Activated CD8-positive, alpha-beta memory T cell treated with anti-CD3 and anti-CD28 coated beads for 1 hour (primary cell): ENCODE results near the gene IGSF9B.

Experiments used
- DNase-seq, 2 donors: peaks; one replicate each; pipeline ENCODE4 v3.0.0-alpha.2; 2020; ENCODE audit warnings: low read depth in 1 of 2; ENCODE audit errors: extremely low read depth in 1 of 2

The IGSF9B gene

DNA sequence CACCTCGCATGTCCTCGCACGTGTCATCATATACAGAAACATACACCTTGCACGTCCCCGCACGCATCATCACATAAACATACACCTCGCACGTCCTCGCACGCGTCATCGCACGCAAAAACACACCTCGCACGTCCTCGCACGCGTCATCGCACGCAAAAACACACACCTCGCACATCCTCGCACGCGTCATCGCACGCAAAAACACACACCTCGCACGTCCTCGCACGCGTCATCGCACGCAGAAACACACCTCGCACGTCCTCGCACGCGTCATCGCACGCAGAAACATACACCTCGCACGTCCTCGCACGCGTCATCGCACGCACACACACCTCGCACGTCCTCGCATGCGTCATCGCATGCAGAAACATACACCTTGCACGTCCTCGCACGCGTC is 16.7 kb downstream of the IGSF9B start:
- no peak for DNase-seq

DNA sequence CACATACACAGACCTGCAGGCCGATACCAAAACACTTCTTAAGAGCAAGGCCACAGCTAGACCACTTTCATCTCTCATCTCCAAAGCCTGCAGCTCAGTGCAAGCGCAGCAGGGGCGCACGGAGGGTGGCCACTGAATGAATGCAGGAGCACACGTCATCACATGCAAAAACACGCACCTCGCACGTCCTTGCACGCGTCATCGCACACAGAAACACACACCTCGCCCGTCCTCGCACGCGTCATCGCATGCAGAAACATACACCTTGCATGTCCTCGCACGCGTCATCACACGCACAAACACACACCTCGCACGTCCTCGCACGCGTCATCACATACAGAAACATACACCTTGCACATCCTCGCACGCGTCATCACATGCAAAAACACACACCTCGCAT is 17.2 kb downstream of the IGSF9B start:
- no peak for DNase-seq

DNA sequence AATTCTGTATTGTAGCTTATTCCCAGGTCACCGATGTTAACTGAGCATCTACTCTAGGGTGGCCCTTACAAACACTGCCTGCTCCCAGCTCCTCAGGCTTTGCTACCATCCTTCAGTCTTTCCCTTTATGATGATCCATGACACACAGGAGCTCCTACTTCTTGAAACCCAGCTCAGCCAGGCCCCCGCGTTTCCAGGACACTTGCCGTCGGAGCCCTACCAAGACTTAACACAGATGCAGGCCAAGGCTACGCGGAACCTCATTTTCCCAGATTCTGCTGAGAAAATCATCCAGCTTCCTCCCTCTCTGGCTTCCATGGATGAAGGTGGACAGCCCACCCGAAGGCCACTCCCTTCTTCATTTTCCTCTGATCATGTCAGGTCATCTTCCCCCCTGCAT is 18.6 kb downstream of the IGSF9B start:
- DNase-seq = no peak

DNA sequence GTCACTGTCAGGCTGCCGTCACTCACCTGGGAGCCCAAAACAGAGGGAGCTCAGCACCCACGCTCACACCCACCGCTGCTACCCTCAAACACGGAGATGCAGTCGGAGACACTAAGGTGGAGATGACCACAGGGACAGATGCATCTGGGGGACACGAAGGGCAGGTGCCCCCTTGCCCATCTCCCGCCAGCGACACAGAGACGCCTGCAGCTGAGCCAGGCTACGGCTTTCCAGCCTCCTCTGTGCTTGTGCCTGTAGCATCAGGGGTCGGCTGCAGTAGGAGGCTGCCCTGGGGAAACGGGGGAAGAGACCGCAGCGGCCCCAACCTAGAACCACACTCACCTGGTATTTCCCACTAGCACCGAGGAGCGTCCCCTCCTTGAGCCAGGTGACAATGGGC is 19.3 kb downstream of the IGSF9B start:
- DNase-seq = no peak

DNA sequence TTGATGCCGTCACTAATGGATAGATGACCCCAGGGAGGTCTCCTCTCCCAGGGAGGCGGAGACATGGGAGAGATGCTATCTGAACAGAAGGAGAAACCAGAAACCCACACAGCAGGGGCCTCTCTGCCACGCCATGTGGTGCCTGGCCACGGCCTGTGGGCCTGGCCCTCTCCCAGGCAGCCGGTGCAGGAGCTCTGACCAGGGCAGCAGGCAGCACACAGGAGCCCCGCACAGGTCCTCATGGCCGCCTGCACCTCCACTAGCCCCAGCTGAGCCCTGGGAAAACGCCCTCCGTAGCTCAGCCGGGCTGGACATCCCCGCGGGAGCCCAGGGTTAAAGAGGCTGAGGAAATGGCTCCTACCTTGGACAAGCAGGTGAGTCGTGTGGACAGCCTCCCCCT is 19.8 kb downstream of the IGSF9B start:
- DNase-seq = no peak

DNA sequence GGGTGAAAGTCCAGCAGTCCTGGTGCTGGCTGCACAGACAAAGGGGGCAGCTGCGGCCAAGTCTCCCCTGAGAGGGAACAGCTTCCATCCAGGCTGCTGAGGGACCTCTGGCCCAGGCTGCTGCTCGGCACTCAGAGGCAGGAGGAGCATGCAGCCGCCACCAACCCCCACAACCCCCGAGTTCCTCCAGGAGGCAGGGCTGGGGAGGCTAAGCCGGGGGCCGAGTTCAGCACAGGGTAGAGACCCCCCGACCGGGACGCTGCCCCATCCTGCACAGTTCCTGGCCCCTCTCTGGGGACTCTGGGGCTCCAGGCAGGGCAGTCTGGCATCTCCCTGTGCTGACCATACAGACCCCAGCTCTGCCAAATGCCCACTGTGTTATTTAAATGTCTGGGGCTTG is 20.2 kb downstream of the IGSF9B start:
- DNase-seq = no peak

DNA sequence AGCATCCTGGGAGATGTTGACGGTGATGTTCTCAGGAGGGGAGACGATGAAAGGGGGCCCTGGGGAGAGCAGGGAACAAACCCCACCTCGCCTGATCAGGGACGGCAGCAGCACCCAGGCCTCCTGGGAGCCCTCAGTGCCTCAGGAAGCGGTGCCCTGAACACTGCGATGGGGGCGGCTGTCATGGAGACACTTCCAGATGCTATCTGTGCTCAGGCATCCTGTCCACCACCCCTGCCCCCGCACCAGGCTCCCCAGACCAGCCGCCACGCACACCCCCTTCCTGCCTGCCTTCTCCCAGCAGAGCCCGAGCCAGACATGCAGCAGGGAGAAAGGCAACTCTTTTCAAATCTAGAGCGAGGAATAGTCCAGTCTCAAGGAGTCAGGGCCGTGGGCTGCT is 20.6 kb downstream of the IGSF9B start:
- no peak for DNase-seq

DNA sequence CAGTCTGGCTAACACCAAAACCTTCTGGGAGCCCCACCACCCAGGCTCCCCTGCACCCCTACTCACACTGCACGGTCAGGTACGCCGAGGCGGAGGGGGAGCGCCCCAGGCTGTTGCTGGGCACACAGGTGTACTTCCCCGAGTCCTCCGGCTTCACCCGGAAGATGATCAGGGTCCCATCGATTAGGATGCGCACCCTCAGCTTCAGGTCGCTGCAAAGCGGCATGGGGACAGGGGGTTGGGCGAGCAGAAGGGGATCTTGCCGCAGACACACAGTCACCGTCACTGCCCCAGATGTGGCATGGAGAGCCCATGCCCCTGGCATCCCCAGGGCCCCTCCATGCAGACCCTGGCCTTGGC is 21.2 kb downstream of the IGSF9B start:
- DNase-seq = no peak

DNA sequence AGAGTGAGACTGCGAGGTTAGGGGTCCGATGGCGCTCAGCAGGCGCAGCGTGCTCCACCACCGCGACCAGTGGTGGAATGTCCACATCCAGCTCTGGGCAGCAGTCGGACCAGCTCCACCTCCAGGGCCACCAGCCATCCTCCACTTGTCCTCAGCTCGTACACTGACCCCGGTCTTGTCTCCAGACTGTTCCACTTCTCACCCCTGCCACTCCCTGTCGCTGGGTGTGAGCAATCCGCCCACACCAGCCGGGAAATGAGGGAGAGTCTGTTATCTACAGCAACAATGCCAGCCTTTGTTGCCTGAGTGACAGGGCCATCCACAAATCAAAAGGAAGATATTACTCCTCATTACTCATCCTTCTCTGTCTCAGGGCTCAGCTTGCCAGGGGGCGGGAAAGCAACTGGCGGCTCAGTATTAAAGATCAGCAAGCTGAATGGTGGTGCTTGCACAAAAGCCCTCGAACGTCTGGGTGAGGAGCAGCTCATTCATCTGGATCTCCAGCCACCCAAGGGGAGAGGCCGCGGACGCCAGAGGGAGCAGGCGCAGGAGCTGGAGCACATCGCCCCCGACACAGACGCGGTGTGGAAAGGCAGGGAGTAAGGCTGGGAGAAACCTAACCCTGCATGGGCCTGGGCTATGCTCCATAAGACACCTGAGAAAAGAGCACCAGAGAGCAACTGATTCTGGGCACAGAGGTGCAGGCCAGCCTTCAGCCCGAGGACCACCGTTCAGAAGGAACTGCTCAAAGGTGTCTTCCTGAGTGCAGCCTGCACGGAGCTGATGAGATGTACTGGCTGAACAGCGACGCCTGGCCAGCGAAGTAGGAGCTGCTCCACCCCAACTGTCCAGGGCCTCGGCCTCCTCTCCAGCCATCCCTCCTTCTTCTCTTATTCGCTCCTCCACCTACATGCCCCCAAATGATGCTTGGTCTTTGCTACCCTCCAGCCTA is 21.9 kb downstream of the IGSF9B start:
- DNase-seq = no peak

DNA sequence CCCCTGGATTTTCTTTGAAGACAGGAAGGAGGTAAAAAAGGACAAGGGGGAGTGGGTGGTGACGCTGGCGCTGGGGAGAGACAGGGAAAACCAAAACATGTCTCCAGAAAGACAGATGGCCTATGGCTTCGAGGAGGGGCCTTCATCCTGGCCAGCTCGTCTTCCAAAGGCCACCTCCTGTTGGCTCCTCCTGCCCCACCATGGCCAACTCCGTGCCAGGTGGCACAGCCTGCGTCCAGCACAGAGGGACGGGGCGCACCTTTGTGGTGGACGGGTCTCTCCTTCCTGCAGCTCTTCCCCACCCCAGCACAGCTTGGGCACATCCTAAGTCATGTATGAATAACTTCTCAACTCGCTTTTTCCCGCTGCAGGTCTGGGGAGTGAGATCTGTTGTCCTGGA is 22.7 kb downstream of the IGSF9B start:
- no peak for DNase-seq

DNA sequence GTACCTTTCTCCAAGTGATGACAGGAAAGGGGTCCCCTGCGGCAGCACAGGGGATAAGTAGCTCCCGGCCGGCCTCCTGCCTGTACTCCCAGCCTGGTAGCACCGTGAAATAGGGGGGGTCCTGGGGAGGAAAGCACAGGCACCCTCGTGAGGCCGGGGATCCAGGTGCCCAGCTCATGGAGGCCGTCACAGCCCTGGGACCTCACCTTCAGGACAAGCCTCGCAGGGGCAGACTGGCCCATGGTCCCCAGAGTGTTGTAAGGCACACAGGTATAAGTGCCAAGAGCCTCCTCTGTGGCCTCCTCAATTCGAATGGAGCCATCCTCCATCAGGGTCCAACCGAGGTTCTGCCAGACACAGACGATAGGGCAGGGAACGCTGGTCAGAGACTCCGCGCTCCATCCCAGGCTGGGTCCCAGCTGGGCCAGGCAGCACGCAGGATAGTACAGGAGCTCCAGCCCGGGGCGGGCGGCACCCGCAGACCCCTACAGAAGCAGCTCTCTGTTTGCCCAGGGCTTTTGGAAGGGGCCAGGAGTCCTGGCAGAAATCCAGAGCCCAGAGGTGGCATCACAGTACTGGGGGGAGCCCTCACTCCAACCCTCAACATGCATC is 25.2 kb downstream of the IGSF9B start:
- no peak for DNase-seq

DNA sequence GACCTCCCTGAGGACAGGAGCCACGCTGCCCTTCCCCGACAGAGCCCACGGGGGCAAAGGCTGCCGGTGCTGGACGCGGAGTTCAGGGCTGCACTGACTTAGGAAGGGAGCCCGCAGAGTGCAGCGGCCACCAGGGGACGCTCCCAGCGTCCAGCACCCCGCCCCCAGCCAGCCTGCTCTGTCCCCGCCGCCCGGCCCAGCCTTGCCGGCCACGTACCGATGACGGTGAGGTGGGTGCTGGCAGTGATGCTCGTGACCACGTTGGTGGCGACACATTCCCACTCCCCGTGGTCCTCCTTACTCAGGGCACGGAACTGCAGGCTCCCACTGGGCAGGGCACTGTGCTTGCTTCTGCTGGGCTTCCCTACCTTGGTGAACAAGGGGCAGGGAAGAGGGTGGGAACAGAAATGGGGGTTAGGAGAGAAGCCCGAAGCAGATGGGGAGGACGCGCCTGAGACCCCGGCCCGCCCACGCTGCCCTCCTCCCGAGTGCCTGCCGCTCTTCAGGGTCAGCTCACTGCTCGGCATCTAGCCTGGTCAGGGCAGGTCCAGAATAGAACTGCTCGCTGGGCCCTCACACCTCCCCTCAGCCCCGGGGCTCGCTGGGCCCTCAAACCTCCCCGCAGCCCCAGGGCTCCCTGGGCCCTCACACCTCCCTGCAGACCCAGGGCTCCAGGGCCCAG is 25.9 kb downstream of the IGSF9B start:
- DNase-seq = no peak

DNA sequence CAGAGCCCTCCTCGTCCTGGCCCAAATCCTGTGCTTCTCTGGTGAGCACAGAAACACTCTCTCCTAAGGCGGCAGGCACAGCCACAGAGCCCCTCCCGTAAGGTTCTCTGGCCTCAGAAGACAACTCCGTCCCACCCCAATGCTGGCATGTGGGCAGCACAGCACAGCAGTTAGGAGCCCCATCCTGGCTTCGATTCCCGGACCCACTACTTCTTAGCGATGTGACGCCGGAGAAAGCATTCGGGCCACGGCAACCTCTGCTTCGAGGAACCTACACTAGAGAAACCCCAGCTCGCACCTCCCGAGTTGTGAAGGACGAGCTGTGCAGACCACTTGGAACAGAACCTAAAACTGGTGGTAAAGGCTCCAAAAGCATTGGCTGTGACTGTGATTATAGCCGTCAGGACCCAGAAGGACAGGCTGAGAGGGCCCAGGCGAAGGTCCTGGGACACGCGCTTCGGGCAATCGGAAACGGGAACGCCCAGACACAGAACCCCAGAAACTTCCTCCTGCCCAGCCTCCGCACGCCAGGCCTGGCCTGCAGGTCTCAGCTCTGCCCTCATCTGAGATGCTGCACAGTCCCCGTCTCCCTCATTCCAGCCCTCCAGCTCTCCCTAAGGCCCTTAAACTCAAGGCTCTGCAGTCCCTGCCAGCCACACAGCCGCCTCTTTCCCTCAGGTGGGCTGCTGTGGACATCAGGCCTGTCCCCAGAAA is 26.6 kb downstream of the IGSF9B start:
- DNase-seq = no peak

DNA sequence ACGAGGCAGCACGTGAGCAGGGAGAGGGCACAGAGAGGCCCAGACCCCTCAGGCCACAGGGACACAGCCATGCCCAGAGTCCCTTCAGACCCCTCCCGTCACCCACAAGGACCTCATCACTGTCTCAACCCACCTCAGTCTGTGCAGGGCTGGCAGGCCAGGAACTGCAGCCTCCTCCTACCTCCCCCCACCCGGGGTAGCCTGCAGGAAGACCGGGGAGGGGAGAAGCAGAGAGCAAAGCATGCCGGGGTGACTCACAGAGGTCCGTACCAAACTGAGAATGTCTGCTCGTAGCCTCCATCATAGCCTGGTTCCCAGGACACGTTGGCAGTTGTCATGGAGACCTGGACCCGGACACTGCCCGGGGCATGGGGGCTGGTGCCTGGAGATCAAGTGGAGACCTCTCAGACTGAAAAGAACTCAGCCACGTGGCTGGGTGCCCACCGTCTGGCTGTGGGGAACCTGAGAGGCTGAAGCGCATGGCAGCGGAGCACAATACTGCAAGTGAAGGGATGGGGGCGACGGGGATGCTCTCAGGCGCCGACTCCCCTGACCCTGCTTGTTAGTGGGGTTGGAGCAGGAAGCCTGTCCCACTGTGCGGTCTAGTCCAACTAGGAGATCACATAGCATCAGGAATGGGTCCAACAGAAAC is 27.2 kb downstream of the IGSF9B start:
- no peak for DNase-seq

DNA sequence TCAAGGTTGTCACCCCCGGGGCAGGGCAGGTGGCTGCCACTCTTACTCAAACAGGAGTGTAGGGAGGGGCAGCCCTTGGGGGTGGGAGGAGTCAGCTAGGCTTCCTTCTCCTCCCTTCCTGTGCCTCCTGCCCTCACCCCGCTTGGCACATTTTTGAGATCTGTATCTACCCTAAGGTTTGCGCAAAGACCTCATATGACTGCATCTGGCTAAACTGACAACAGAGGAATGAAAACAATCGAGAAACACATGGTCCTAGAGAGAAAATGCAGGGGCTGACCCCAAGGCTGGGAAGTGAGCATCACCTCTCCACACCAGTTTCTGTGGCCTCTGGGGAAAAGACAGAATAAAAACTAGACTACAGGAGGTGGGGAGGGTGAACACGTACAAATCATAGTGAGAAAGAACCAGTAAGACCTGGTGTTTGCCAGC is 28.1 kb downstream of the IGSF9B start:
- peak in 1 of 2 donors; percentile 39 for DNase-seq

DNA sequence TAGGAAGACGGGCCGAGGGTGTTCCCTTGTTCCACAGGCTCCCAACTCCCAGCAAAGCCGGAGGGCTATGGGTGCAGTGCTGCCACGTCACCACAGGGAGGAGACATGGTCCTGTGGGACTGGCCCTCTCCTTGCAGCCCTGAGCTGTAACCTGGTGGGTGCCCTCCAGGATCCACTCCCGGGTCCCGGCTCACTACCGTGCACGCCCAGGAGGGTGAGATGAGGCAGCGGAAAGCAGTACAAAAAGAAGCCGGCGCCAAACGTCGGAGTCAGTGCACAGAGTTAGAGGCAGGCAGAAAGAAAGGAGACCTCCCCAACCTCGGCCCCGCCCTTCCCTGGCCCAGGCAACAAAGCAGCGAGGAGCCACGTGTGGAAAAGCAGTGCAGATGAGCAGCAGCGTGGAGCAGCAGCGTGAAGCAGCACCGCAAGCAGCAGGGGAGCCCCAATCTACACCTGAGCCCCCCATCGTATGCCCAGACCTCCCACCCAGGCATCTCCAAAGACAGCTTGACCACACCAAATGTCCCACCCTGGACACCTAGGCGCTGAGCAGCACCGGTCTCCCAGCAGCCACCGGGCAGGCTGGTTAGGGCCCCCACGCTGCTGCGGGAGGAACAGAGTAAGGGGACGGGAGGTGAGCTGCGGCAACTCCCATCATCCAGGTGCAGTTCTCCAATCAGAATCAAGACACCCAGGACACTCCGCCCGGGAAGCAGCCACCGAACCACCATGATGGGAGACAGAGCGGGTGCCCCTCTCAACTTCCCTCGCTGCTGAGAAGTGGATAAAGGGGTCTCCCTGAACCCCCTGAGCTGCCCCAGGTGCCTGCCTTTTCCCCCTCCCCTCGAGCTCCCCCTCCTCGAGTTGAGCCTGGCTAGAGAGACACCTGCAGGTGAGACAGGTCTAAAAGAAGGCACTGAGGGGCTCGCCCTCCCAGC is 28.8 kb downstream of the IGSF9B start:
- peak; percentile 41 to 52 for DNase-seq

DNA sequence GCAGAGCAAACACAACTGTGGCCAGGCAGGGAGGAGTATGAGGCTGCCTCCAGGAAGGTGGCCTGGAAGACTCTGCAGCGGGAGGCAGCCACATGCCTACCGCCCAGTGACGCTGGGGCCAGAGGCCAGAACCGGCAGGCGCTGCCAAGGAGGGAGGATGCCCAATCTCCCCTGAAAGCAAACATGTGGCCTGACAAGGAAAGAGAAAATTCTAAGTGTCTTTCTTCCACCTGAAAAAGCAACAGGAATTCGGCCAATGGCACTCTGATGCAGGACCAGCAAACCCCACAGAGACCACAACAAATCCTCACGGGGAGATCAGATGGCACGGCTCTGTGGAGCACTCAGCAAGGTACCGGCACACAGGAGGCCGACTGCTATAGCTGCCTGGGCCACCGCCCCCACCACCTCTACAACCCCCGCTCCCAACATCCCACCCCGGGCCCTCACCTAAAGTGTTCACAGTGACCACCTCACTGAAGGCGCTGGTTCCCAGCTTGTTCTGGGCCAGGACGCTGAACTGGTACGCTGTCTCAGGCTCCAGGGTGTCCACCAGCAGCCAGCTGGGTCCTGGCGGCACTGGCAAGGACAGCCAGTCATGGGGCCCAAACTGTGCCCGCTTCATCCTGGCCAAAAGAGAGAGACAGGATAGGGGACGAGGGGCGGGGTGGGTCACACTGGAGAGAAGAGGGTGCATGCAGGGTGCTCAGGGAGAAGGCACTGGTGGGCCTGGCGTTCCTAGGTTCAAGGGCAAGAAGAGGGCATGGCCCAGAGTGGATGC is 30.1 kb downstream of the IGSF9B start:
- no peak for DNase-seq

DNA sequence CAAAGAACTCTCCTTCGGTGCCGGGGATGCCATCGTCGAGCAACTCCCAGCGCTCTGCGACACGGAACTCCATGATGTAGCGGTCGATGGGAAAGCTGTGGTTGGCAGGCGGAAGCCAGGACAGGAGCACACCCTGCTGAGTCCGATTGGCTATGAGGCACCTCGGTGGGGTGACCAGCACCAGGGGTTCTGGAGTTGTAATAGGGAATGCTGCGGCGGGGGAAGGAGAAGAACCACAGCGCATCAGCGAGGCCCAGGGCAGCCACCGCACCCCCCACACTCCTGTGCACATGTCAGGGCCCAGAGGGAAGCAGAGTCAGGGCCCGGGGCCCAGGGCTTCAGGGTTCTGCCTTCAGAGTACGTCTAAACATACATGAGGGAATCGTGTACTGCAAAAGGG is 31.0 kb downstream of the IGSF9B start:
- DNase-seq = no peak

DNA sequence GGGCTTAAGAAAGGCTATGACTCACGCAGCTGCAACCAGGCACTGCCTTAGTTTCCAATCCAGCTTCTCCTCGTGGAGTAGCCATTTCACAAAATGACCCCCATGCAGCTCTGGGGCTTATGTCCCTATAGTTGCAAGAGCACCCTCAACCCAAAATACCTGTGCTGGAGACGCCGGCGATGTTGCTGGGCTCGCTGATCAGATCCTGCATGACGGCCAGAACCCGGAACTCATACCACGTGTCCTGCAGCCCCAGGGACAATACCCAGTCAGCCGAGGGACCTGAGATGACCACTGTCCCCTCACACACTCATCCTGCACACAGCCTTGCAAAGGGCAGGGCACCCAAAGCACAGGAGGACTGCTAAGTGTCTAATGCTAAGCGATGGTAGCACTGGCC is 32.1 kb downstream of the IGSF9B start:
- DNase-seq = no peak
